H9 (cell line): ENCODE results near the gene SLC22A6. TPM values are rescaled to one million over a fixed set of nuclear protein-coding genes. Genes with fewer than 3 reads are reported as not detected.

Experiments used
- DNase-seq: peaks from one replicate; pipeline ENCODE4 v3.0.0-alpha.2; 2017
- H2AFZ ChIP-seq: one replicate; pipeline ENCODE4 v1.6.1; 2013; ENCODE audit warnings: mild to moderate bottlenecking, low read length, control low read depth, moderate library complexity
- H2AK5ac ChIP-seq: 2 replicates; pipeline ENCODE4 v1.6.1; 2013; ENCODE audit warnings: low read length, control low read depth, mixed read lengths; ENCODE audit not compliant: insufficient read length
- H2BK120ac ChIP-seq: one replicate; pipeline ENCODE4 v1.6.1; 2013; ENCODE audit warnings: low read depth, mild to moderate bottlenecking, low read length, control low read depth, inconsistent platforms; ENCODE audit not compliant: poor library complexity, severe bottlenecking
- H2BK12ac ChIP-seq: 2 replicates; pipeline ENCODE4 v1.6.1; 2013; ENCODE audit warnings: low read length, control low read depth, mixed read lengths, low read depth; ENCODE audit not compliant: insufficient read length
- H2BK15ac ChIP-seq: 2 replicates; pipeline ENCODE4 v1.6.1; 2013; ENCODE audit warnings: low read depth, low read length, control low read depth
- H2BK20ac ChIP-seq: one replicate; pipeline ENCODE4 v1.6.1; 2013; ENCODE audit warnings: low read depth, mild to moderate bottlenecking, low read length, control low read depth, inconsistent platforms; ENCODE audit not compliant: poor library complexity, severe bottlenecking
- H2BK5ac ChIP-seq: 2 replicates; pipeline ENCODE4 v1.6.1; 2013; ENCODE audit warnings: low read length, control low read depth, mixed read lengths; ENCODE audit not compliant: insufficient read length
- H3K14ac ChIP-seq: 2 replicates; pipeline ENCODE4 v1.6.1; 2013; ENCODE audit warnings: low read length, control low read depth; ENCODE audit not compliant: insufficient read depth
- H3K18ac ChIP-seq: 2 replicates; pipeline ENCODE4 v1.6.1; 2013; ENCODE audit warnings: low read depth, mild to moderate bottlenecking, mixed read lengths, low read length, control low read depth; ENCODE audit not compliant: insufficient read length
- H3K23ac ChIP-seq: 2 replicates; pipeline ENCODE4 v1.6.1; 2013; ENCODE audit warnings: low read length, control low read depth, mixed read lengths, low read depth; ENCODE audit not compliant: insufficient read length
- H3K23me2 ChIP-seq: 2 replicates; pipeline ENCODE4 v1.6.1; 2013; ENCODE audit warnings: low read depth, mild to moderate bottlenecking, mixed read lengths, low read length, control low read depth; ENCODE audit not compliant: insufficient read length, poor library complexity, severe bottlenecking
- H3K27ac ChIP-seq: 2 replicates; pipeline ENCODE4 v1.5.1; 2013; ENCODE audit warnings: low read length, control low read depth, mixed read lengths, low read depth; ENCODE audit not compliant: insufficient read length
- H3K27me3 ChIP-seq: 2 replicates; pipeline ENCODE4 v1.6.1; 2013; ENCODE audit warnings: low read length, control low read depth, inconsistent platforms; ENCODE audit not compliant: insufficient read depth
- H3K4ac ChIP-seq: 2 replicates; pipeline ENCODE4 v1.6.1; 2013; ENCODE audit warnings: low read depth, mild to moderate bottlenecking, control low read depth, inconsistent platforms, low read length, moderate library complexity
- H3K4me1 ChIP-seq: 2 replicates; pipeline ENCODE4 v1.6.1; 2013; ENCODE audit warnings: low read length, control low read depth, inconsistent platforms; ENCODE audit not compliant: insufficient read depth
- H3K4me2 ChIP-seq: 2 replicates; pipeline ENCODE4 v1.6.1; 2013; ENCODE audit warnings: low read length, control low read depth, mixed read lengths; ENCODE audit not compliant: insufficient read length, insufficient read depth
- H3K56ac ChIP-seq: 2 replicates; pipeline ENCODE4 v1.6.1; 2013; ENCODE audit warnings: low read depth, mild to moderate bottlenecking, mixed read lengths, low read length, control low read depth; ENCODE audit not compliant: insufficient read length
- H3K79me1 ChIP-seq: 2 replicates; pipeline ENCODE4 v1.6.1; 2013; ENCODE audit warnings: low read depth, mild to moderate bottlenecking, moderate library complexity, low read length, control low read depth, inconsistent platforms; ENCODE audit not compliant: insufficient read depth, poor library complexity, severe bottlenecking
- H3K79me2 ChIP-seq: 2 replicates; pipeline ENCODE4 v1.6.1; 2013; ENCODE audit warnings: low read length, control low read depth, inconsistent platforms; ENCODE audit not compliant: insufficient read depth
- H3K9ac ChIP-seq: 2 replicates; pipeline ENCODE4 v1.6.1; 2013; ENCODE audit warnings: low read length, control low read depth, mixed read lengths; ENCODE audit not compliant: insufficient read length; ENCODE audit errors: extremely low read depth
- H3K9me3 ChIP-seq: one replicate; pipeline ENCODE4 v1.6.1; 2013; ENCODE audit warnings: low read depth, low read length, inconsistent platforms; ENCODE audit not compliant: control insufficient read depth
- H3T11ph ChIP-seq: one replicate; pipeline ENCODE4 v1.6.1; 2013; ENCODE audit warnings: mild to moderate bottlenecking, low read length, control low read depth, inconsistent platforms
- H4K20me1 ChIP-seq: one replicate; pipeline ENCODE4 v1.6.1; 2013; ENCODE audit not compliant: control insufficient read depth, insufficient read length, insufficient read depth
- H4K5ac ChIP-seq: 2 replicates; pipeline ENCODE4 v1.6.1; 2013; ENCODE audit warnings: low read depth, mild to moderate bottlenecking, mixed read lengths, low read length, control low read depth; ENCODE audit not compliant: insufficient read length
- H4K8ac ChIP-seq: replicated peaks from 2 replicates; pipeline ENCODE4 v1.6.1; 2013; ENCODE audit warnings: low read length, control low read depth, mixed read lengths, low read depth; ENCODE audit not compliant: insufficient read length
- H4K91ac ChIP-seq: 2 replicates; pipeline ENCODE4 v1.6.1; 2013; ENCODE audit warnings: low read depth, mild to moderate bottlenecking, moderate library complexity, mixed read lengths, low read length, control low read depth; ENCODE audit not compliant: insufficient read length
- H3K27ac Mint-ChIP-seq, 3 experiments: 2 replicates in 2 of 3; 3 replicates in 1 of 3; pipeline ENCODE4 v1.8.0; 2020 to 2021; ENCODE audit warnings: mixed read lengths in 3 of 3, mild to moderate bottlenecking in 1 of 3, moderate library complexity in 1 of 3
- H3K27me3 Mint-ChIP-seq: 2 replicates; pipeline ENCODE4 v1.8.0; 2021; ENCODE audit warnings: low read depth, mild to moderate bottlenecking, moderate library complexity, mixed read lengths
- H3K36me3 Mint-ChIP-seq, 3 experiments: 2 replicates in 2 of 3; 3 replicates in 1 of 3; pipeline ENCODE4 v1.8.0; 2020 to 2021; ENCODE audit warnings: low read depth in 3 of 3, mixed read lengths in 3 of 3; ENCODE audit not compliant: insufficient read depth in 1 of 3
- H3K4me1 Mint-ChIP-seq, 2 experiments: 2 replicates each; pipeline ENCODE4 v1.8.0; 2020; ENCODE audit warnings: mixed read lengths in 2 of 2
- H3K4me3 Mint-ChIP-seq, 2 experiments: 2 replicates in 1 of 2; 3 replicates in 1 of 2; pipeline ENCODE4 v1.8.0; 2020 to 2021; ENCODE audit warnings: mild to moderate bottlenecking in 2 of 2, mixed read lengths in 2 of 2, moderate library complexity in 1 of 2
- H3K9me3 Mint-ChIP-seq, 2 experiments: 2 replicates in 1 of 2; 3 replicates in 1 of 2; pipeline ENCODE4 v1.8.0; 2020; ENCODE audit warnings: mild to moderate bottlenecking in 2 of 2, mixed read lengths in 2 of 2, moderate library complexity in 1 of 2
- CTCF ChIP-seq: fragments of 200-600 bp; sonication (generic); conservative IDR thresholded peaks from 3 replicates; pipeline ENCODE4 v1.8.0; 2021; ENCODE audit warnings: antibody characterized with exemption, mild to moderate bottlenecking
- WGBS: extraction: QIAGEN DNeasy Blood & Tissue Kit; methylation state at CpG from one replicate; pipeline ENCODE4 v1.1.7; 2013; ENCODE audit warnings: missing lambda C conversion rate, low lambda C conversion rate, mixed read lengths; ENCODE audit not compliant: insufficient read length; ENCODE audit errors: extremely low coverage; 5-methylcytosine and 5-hydroxymethylcytosine counted together
- total RNA-seq: library from RNA; stranded (reverse); gene quantifications from 2 replicates; pipeline ENCODE4 v1.2.1, GENCODE V29; 2021

Gene SLC22A6
- total RNA-seq, 1 experiment from 2014 or later = not detected

- Histone ChIP-seq H3K4me1 (no peaks in the 10 kb centered on the region), H2BK20ac (no peak overlapping the region), H2BK15ac (no peak overlapping the region), H4K91ac (no peak overlapping the region), H2BK12ac (no peak overlapping the region), H3T11ph (no peak overlapping the region), H2BK5ac (no peak overlapping the region), H3K79me1 (no peaks in the 10 kb centered on the region), H3K4me2 (no peak overlapping the region), H3K27me3 (no peaks in the 10 kb centered on the region), H4K5ac (no peak overlapping the region), H3K27ac (no peak overlapping the region), H2BK120ac (no peak overlapping the region), H3K4ac (no peak overlapping the region), H3K9me3 (no peaks in the 10 kb centered on the region), H3K18ac (no peak overlapping the region), H3K23me2 (no peaks in the 10 kb centered on the region), H3K79me2 (no peaks in the 10 kb centered on the region), H4K20me1 (no peaks in the 10 kb centered on the region), H2AFZ (no peak overlapping the region), H3K9ac (no peak overlapping the region), H2AK5ac (no peak overlapping the region), H4K8ac (no peak overlapping the region), H3K56ac (no peak overlapping the region), H3K14ac (no peak overlapping the region), H3K23ac (no peak overlapping the region)
- TF ChIP-seq CTCF = no peak
- DNase-seq = no peak
- H3K27ac Mint-ChIP-seq = no peak overlapping the region
- H3K36me3 Mint-ChIP-seq = no peaks in the 10 kb centered on the region
- no peaks in the 10 kb centered on the region for H3K9me3 Mint-ChIP-seq
- H3K27me3 Mint-ChIP-seq = peaks cover 4% of the 10 kb centered on the region; the same call in 1 of the 2 replicates
- no CpG with 5 or more reads among the region's 11 CpGs for WGBS
- H3K4me3 Mint-ChIP-seq = no peak overlapping the region
- peaks cover 8 to 14% of the 10 kb centered on the region in 2 experiments for H3K4me1 Mint-ChIP-seq
Observed at GRCh38 chr11:62958547-62959421, 26.0 kb downstream of the SLC22A6 start.
